HEK293T (cell line): ENCODE measurements around the gene TRAPPC2.

Experiments used
- ARNT ChIP-seq: fragments of 450-650 bp; IDR thresholded peaks from 2 replicates; pipeline ENCODE4 v1.6.1; 2017; ENCODE audit warnings: mild to moderate bottlenecking
- FOXM1 ChIP-seq: fragments of 450-650 bp; IDR thresholded peaks from 2 replicates; pipeline ENCODE4 v1.6.1; 2017; ENCODE audit warnings: mild to moderate bottlenecking, borderline replicate concordance
- SP1 ChIP-seq: fragments of 450-650 bp; IDR thresholded peaks from 2 replicates; pipeline ENCODE4 v1.6.1; 2017

DNA sequence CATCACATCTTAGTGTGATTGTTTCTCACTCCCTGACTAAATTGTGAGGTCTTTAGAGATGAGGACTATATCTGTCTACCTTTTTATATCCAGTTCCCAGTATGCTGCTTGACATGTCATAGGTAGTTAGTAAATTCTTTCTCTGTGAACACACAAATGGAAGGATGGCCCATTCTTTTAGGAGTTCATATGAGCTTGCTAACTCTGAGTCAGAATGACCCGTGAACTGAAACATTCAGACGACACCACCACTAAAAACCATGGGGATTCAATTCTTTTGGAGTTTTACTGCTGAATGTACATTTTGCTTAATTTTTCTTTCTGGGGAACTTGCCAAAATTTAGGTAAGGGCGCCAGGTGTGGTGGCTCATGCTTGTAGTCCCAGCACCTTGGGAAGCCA is 14.1 kb upstream of the TRAPPC2 start:
- no peak for TF ChIP-seq ARNT
- no peak for TF ChIP-seq FOXM1
- no peak for TF ChIP-seq SP1
